UCSD-AML1 (cell line): ENCODE measurements around the gene ADAMTS2.

Experiments used
- DNase-seq: peaks from one replicate; lab custom pipeline; 2025; ENCODE audit not compliant: unreplicated experiment; lab: John Stamatoyannopoulos, UW

ADAMTS2 gene

DNA sequence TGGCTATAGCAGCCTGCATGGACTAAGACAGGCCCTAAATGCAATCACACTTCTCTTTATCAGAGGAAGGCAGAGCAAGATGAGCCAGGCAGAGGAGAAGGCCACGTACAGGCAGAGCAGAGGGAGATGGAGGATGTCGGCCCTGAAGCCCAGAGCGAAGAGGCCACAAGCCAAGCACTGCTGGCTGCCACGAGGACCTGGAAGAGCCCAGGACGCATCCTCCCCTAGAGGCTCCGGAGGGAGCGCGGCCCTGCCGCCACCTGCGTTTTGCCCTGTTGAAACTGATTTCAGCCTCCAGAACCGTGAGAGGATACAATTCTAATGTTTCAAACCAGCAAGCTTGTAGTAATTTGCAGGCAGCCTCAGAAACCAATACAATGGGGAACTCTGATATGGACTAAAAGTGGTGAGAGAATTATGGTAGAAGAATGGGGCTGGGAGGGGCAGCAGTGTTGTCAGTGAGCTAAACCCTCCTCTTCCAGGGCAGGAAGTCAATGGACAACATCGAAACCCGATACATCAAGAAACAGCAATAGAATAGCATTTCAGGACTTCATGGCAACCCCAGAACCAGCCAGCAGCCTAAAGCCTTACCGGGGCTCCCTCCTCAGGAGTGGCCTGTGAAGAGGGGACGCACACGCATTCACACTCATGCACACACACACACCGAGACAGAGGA is 32.6 kb downstream of the ADAMTS2 start:
- DNase-seq, result no peak

DNA sequence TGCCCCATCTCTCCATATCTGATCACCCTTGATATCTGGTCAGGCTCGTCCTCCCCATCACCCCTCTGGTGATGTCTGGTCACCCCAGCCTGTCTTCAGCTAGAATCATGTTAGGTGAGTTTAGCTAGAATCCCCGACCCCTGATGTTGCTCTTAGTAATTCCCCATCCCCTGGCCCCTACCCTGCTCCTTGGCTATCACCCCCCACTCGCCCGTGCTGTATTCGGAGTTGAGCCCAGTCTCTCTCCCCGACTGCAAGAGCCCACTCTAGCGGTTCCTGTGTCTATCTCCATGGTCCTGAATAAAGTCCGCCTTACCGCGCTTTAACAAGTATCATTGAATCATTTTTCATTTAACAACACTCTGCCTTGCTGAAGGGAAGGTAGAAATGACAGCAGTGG is 33.7 kb downstream of the ADAMTS2 start:
- DNase-seq, result no peak

DNA sequence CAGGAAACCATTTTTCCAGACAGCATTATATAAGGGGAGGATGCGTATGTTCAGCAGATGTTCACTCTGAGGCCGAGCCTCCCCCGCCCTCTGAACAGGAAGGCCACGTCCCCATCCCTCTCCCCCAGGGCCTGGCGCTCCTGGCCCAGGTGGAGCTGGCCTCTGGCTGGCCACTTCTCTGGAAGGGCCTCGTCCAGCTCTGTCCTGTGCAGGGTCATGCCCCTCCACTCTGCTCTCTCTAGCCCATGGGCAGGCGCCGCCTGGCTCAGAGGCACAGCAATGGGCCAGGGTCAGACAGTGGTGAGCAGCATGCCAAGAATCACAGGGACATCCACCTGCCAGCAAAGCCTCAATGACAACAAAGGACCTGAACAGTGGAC is 34.2 kb downstream of the ADAMTS2 start:
- no peak for DNase-seq

DNA sequence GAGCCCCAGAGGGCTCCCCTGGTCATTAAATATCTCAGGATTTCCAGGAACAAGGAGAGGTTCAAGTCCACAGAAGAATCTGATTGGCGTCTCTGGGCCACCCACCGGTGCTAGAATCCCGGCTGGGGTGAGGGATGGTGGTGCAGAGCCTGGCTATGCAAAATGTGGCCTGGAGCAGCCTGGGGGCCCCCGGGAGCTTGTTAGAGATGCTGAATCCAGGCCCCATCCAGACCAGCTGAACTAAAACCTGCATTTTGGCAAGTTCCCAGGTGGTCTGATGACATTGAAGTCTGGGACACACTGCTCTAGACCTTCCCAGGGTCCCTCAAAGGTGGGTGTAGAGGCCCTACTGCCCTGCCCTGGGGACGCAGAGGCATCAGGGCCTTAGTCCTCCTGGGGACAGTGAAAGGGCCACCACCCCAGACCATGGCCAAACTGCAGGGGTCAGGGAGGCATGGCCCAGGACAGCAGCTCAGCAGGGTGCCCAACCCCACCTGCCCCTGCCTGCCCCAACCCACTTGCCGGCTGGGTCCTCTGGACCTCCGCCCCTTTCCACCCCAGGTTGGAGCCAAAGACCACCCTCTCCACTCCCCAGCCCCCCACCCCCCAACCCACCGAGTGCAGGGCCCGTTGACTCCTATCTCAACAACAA is 34.7 kb downstream of the ADAMTS2 start:
- no peak for DNase-seq

DNA sequence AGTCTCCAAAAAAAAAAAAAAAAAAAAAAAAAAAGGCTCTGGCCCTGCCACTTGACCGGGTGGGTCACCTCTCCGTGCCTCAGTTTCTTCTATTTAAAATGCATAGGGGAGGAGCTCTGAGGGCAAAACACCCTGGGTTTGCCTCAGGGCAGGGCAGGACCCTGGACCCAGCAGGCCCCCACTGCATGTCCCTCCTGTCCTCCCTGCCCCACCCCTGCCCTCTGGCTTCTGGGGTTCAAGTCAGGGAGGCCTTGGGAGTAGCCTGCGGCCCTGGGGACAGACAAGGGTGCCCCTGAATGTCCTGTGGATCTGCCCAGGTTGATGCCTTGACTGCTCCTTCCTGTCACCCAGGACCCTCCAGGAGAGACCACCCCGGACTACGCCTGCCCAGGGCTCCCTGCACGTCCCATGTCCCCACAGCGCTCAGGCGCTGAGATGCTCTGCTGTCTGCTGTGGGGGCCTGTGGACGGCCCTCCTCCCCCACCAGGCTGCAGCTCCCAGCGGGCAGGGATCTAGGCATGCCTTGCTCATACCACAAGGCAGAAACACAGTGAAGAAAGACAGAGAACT is 35.4 kb downstream of the ADAMTS2 start:
- no peak for DNase-seq

DNA sequence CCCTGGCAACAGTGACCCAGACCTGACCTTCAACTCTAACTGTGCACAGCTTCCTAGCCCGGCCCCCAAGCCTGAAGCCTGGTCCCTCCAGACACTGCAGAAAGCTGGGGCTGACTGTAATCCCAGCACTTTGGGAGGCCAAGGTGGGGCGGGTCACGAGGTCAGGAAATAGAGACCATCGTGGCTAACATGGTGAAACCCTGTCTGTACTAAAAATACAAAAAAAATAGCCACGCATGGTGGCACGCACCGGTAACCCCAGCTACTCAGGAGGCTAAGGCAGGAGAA is 35.9 kb downstream of the ADAMTS2 start:
- DNase-seq, result no peak

DNA sequence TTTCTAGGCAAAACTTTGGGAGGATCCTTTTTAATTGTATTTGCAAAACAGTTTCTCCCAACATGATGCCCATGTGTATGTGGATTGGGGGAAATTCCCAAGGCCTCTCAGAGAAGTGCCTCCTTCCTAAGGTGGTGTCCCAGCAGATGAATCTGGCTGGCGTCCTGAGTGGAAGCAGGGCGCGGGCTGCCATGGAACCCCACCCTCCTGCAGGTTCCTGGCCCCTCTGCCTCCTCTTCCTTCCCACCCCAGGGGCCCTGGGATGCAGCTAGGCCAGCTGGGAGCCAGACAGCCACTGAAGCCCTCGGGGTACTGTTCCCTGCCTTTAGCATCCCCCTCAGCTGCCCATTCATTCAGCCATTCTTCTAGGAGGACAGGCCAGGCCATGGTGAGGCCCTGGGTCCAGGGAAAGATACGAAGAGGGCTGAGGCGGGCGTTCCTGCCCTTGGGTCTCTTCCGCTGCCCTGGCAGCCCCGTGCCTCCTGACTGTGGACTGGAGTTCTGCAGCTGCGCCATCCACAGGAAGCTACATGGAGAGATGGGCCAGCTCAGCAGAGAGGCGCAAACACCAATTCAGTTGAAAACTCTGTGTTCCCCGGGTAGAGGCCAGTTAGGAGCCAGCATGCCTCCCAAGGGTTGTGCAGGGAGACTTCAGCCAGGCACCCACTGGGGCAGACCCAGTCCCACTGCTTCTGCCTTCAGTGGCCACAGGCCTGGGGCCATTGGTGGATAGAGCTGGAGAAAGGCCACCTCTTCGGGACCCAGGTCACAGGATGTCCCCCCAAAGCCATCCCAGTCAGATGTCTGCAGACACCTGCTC is 36.5 kb downstream of the ADAMTS2 start:
- DNase-seq, result no peak

DNA sequence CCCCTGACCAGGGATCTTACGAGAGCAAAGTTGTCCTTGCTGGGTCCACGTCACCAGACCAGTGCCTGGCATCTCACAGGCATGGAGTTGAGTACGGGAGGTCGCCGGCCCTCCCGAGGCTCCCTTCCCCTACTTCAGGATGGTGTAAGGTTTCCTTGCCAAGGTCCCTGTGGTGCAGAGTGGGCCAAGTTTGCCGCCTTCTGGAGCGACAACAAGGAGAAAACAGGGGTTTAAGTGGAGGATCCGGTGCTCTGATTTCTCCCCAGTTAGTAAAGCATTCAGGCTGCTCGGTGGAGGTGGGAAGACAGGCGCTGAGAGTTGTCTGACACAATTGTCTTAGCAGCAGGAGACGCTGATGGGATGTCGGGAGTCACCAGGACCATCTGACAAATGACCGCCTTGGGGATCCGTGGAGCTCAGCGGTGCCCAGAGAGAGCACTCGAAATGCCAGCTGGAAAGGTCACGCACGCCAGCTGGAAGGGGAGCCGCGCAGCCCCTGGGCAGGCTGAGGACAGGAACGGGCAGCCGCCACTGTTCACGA is 37.3 kb downstream of the ADAMTS2 start:
- DNase-seq, result no peak

DNA sequence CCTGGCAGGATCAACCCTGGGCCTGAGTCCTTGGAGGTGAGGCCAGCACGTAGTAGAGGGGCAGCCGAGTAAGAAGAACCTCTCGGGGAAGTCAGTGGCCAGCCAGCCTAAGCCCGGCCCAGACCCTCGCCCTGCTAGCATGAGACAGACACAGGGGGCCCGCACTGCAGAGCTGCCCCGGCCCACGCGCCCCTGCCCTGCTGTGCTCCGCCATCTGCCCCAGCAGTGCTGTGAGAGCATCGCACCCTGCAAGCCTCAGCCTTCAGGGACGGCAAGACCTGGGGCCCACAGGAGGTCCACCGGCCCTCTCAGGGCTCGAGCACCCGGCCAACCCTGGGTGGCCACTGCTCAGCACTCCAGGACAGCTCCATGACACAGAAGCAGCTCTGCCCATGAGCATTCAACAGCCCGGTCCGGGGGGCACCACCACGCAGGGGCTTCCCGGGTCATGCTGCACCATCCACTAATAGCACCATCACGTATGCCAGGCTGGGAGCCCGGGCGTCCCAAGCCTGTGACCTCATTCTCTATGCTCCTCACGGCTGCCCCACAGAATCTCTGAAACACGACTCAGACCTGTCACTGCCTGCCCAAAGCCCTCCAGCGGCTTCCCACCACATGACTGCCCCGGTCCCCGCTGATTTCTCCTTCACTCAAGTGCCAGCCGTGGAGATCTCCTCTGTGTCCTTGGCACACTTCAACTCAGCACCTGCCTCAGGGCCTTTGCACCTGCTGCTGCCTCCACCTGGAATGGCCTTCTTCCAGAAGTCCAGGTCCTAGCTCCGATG is 38.1 kb downstream of the ADAMTS2 start:
- no peak for DNase-seq

DNA sequence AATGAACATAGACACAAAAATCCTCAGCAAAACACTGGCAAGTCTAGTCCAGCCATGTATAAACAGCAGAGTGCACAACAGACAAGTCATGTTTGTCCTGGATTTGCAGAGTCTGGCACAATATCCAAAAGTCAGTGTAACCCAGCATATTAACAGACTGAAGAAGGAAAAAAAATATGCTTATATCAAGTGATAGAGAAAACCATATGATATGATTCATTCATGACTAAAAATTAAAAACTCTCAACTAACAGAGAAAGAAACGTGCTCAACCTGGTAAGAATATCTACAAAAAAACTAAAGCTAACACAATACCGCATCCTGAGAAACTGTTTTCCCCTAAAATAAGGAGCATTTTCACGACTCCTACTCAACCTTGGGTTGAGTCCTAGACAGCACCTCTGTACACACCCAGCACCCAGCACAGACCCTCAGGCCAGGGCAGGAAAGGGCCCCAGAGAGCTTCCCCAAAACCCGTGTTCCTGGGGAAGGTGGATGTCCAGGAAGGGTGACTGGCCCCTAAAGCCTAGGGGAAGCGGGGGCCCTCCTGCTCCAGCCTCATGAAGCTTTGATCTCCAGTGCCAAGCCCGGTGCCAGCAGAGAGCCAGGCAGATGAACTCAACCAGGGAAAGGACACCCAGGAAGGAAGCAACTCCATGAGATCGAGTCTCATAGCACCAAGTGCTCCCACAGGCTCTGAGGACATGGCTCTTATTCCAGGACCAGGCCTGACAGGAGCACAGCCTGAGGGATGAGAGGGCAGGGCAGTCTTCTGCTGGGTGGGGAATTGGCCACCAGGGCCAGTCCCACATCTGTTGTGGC is 38.9 kb downstream of the ADAMTS2 start:
- DNase-seq, result no peak

DNA sequence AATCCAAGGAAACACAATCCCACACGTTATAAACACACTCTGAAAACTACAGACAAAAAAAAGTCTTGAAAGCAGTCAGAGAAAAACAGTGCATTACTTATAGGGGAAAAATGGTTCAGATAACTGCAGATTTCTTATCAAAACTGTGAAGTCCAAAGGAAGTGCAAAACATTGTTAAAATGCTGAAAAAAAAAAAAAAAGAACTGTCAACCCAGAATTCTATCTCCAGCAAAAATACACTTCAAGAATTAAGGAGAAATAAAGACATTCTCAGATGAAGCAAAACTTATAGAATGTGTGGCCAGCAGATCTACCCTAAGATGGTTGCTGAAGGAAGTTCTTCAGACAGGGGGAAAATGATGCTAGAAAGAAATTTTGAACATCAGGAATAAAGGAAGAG is 40.4 kb downstream of the ADAMTS2 start:
- no peak for DNase-seq

DNA sequence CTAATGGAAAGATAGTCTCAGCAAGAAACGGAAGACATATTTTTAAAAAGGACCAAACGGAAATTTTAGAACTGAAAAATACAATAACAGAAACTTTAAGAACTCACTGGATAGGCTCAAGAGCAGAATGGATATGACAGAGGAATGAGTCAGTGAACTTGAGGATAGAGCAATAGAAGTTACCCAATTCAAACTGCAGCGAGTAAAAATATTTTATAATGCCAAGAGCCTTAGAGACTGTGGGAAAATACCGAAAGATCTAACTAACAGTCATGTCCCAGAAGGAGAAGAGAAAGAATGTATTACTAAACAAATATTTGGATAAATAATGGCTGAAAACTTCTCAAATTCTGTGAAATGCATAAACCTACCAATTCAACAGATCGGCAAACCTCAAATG is 40.8 kb downstream of the ADAMTS2 start:
- no peak for DNase-seq

DNA sequence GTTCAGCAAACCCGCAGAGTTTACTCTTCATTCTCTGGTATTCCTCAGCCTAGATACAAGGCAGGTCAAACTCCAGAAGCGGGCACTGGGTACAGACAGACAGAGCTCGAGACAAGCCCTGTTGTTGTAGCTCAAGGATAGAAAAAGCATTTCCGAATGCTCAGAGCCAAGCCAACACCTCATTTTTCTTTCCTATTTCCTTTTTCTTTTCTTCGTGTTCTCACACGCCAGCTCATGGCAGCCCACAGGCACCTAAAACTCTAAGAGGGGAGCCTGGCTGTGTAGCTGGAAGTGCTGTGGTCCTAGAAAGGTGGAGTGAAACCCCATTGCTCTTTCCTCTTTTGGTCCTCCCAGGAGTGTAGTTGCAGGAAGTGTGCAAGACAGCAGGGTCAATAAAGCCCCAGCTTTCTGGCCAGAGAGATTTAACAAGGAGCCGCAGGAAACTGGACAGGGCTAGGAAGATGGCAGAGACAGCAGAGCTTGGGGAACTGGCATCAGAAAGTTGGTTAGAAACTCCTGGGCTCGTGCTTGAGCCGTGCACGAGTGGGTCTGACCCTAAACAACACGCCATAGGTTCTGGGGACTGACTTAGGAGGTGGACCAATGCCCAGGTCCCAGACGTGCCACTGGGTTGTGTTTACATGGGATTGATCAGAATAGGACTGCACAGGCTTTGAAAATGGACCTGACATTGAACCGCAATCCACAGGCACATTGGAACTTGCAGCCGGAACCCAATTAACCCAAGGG is 41.6 kb downstream of the ADAMTS2 start:
- no peak for DNase-seq

DNA sequence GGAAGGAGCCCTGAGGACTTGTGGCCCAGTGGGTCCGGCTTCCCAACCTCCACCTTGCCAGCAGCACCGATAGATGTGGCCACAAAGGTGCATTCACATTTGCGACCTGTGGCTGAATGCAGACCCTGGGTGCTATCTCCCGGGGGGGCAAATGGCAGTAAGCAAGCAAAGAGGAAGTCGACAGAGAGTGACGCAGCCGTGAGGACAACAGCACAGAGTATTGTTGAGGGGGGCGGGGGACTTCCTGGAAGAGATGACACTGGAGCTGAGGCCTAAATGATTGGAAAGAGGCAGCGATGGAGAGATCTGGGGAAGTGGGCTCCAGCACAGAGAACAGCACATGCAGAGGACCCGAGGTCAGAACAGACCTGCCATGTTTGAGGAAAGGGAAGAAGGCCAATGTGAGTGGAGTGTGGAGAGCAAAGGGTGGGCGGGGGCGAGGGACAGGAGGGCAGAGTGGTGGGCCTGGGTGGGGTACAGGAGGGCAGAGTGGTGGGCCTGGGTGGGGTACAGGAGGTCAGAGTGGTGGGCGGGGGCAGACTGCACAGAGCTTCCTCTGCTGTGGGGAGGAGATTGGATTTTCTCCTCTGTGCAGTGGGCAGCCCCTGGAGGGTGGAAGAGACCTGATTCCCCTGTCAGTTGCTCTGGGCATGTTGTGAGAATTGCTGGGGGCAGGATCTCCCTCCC is 42.6 kb downstream of the ADAMTS2 start:
- DNase-seq, result no peak

DNA sequence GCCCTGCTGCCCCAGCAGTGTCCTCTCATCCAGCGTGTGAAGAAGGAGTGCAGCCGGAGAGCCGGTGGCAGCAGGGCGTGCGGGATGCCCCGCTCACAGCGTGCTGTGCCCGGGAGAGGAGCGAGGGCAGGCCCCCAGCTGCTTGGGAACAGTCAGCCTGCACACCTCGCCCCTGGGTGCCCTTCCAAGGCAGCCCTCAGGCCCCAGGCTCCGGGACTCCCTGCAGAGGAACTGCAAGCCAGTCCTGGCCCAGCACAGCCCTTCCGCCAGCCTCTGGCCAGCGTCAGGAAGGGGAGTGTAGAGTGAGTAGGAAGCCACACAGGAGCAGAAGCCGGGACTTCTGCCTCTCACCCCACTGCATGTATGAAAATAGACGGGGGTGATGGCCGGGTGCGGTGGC is 43.5 kb downstream of the ADAMTS2 start:
- DNase-seq, result peak; percentile 27

DNA sequence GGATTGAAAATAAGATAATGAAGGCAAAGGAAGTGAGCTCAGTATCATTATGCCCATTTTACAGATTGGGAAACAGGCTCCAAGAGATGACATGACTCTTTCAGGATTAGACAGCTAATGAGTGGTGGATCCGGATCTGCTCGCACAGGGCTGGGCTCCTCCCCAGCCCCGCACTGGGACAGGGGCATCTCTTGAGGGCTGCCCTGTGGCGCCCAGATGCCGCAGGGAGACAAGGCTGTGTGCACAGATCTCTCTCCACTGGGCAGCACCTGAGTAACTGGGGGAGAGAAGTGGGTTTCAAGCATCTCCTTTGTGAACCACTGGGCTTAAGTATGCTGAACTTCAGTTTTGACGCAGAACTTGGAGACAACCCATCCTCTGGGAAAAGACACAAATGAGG is 43.9 kb downstream of the ADAMTS2 start:
- DNase-seq, result no peak

DNA sequence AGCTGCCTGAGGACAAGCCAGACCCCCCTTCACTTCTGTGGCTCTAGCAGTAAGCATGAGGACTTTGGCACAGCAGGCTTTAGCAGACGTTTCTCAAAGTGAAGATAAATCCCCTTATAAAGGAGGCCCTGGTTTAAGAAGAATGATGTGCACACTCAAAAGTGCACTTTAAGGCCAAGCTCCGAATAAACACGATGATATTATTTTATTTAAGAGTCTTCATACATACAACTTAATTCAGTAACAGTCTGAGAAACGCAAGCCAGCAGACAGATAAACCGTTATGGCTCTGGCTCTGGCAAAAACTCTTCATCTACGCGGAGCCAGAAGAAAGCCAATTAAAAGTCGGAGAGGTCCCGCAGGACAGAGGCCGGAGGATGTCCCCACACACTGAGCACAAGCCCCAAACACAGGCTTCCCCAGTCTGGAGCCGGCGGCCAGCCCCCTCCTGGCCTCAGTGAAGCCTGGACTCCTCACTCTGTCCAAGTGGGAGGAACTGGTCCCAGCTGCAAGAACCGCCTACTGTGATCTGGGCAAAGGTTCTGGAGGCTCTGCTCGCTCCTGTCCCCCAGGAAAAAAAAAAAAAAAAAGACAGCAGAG is 44.6 kb downstream of the ADAMTS2 start:
- no peak for DNase-seq

DNA sequence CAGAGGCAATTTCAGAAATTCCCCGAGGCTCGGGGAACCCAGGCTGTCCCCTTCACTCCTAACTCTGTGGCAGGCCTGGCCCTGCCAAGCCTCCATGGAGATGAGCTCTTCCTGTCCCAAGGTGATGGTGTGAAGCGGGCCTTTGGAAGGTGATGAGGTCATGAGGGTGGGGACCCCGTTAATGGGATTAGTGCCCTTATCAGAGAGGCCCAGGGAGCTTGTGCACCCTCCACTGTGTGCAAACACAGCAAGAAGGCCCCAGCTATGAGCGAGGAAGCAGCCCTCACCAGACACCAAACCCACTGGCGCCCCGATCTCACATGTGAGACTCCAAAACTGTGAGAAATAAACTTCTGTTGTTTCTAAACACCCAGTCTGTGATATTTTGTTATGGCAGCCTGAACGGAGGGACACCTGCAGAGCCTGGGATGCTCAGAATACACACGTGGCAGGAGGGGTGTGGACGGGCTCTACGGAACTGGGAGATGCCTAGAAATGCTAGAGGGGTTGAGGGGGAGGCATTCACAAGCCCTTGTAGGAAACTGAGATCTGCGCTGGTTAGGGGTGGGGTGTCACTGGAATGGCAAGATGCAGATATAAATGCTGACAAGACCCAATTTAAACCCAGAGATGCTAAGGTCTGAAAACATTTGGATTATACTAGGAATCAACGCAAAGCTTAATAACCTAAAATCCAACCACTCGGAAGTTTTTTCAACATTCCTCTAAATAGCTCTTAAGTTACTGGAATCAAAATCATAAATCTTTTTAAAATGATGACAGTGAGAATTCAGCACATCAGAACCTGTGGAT is 46.9 kb downstream of the ADAMTS2 start:
- DNase-seq, result no peak
